GM13976 (cell line): ENCODE results near the gene SEMA5A.

ENCODE experiments used
- DNase-seq: peaks from one replicate; pipeline ENCODE4 v3.0.0; 2012; ENCODE audit warnings: low spot score
- in situ Hi-C: fragments of 300-500 bp; cut with MboI; formaldehyde crosslinking; loops from one replicate; pipeline ENCODE4 v1.12.0; 2022; ENCODE audit warnings: low sequenced_read_pairs, mixed read lengths, inconsistent platforms; ENCODE audit not compliant: unreplicated experiment
- TF ChIP-seq, protein P1 (sequence below): IDR thresholded peaks from 2 replicates; pipeline ENCODE4 v1.5.1; 2012; ENCODE audit warnings: borderline replicate concordance, mild to moderate bottlenecking; ENCODE audit not compliant: insufficient read depth; ENCODE audit errors: extremely low read depth, missing control alignments, control extremely low read depth

SEMA5A gene

GRCh38 chr5:9112520-9113291 is 433.2 kb downstream of the SEMA5A start:
- no peak for DNase-seq
- TF ChIP-seq, protein P1, sequence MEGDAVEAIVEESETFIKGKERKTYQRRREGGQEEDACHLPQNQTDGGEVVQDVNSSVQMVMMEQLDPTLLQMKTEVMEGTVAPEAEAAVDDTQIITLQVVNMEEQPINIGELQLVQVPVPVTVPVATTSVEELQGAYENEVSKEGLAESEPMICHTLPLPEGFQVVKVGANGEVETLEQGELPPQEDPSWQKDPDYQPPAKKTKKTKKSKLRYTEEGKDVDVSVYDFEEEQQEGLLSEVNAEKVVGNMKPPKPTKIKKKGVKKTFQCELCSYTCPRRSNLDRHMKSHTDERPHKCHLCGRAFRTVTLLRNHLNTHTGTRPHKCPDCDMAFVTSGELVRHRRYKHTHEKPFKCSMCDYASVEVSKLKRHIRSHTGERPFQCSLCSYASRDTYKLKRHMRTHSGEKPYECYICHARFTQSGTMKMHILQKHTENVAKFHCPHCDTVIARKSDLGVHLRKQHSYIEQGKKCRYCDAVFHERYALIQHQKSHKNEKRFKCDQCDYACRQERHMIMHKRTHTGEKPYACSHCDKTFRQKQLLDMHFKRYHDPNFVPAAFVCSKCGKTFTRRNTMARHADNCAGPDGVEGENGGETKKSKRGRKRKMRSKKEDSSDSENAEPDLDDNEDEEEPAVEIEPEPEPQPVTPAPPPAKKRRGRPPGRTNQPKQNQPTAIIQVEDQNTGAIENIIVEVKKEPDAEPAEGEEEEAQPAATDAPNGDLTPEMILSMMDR, result no peak
- in situ Hi-C loops, result no loop called here

DNA sequence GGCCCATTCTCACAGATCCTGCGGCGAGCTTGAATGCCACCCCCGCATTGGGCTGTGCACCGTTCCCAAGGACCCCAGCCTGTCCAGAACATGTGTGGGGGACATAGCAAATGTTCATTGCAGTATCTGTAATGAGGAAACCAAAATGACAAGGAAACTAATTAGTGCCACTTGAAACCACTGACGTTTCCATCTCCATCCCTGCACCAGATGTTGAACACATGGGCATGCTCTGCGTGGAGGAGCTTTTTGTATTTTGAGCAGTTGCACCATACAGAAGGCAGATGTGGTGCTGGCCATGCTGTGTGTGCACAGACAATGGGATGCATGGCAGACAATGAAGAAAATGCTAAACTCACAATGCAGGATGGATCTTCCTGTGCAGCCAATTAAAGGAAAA is 437.7 kb downstream of the SEMA5A start:
- in situ Hi-C loops, result no loop called here
- TF ChIP-seq, protein P1, result no peak
- no peak for DNase-seq

DNA sequence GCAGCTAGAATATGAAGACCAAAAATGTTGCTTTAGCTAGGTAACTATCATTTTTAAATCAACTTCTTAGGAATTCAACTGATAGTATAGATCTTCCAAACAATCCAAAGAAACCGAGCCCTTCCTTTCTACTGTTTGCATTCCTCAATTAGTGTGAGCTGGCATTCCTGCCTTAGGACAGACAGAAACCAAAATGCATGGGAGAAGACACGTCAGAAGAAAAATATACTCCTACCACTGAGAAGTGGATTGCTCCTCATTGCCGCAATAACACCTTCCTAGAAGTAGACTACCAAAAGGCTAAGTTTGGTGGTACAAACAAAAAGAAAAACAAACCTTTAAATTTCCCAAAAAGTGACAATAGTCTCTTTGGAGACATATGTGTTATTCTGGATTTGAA is 440.0 kb downstream of the SEMA5A start:
- in situ Hi-C loops, result no loop called here
- DNase-seq, result no peak
- TF ChIP-seq, protein P1, result no peak

DNA sequence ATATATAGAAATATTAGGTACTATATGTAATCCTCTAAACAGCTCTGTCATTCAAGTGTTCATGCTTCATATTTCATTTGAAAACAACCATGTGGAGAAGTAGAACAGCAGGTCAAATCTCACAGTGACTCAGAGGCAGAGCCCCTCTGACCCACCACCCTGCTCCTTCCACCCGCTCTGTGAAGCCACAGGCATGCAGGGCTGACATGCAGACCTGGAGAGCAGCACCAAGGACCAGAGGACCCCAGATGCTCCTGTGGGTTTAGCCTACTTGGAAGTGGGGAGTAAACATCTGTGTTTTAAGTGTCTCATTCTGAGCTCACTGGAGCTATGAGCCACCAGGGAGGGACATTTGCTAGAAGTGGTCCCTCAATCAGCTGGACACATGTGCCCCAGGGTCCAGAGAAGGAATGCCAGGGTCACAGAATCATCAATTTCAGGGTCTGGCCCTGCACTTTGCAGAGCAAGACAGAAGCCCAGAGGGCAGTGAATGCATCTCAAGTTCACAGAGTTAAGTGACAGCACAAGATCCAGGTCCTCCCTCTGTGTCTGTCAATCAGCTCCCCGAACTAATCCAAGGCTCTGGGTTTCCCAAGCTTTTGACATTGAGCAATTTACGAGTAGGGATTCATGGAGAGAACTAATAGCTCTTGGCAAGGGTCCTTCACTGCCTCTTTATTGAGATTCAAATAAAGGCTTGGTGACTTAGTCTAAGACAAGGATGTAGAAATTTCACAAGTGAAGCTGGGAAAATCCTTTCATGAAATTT is 441.1 kb downstream of the SEMA5A start:
- in situ Hi-C loops, result no loop called here
- DNase-seq, result no peak
- TF ChIP-seq, protein P1, result no peak

DNA sequence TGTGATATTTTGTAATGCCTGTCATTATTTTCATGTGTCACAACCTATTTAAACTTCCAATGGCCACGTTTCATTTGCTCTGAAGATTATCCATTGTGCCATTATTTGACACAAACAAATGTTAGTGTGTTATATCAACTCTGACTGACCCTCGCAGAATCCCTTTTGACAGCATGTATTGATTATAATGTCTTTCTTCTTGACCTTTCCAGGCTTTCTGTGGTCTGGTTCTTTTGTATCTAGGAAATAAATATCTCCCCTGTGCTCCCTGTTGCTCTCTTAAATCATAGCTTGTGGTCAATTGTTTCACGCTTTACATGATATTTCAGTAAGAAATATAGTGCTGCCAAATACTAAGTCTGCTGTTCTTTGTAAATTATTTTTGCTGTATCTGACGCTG is 442.6 kb downstream of the SEMA5A start:
- TF ChIP-seq, protein P1, result no peak
- DNase-seq, result no peak
- in situ Hi-C loops, result no loop called here

- in situ Hi-C loops, result no loop called here
- no peak for DNase-seq
- TF ChIP-seq, protein P1, result no peak
Measured at GRCh38 chr5:9099689-9100088, 446.2 kb downstream of the SEMA5A start.
